Muscle of leg (tissue), 11 donors: Measurements from ENCODE around the gene ULBP3. TPM values are rescaled to one million over a fixed set of nuclear protein-coding genes. Genes with fewer than 3 reads are reported as not detected.
"Not testable (repeated sequence)": the region's sequence is repeated elsewhere in the genome, so short reads cannot be mapped to it uniquely, and the experiment has no call there.

Experiments
- DNase-seq: peaks from one replicate; pipeline ENCODE4 v3.0.0; 2013
- H3K27ac ChIP-seq: one replicate; pipeline ENCODE4 v1.5.1; 2013; ENCODE audit warnings: mild to moderate bottlenecking, low read length, control low read depth
- H3K27me3 ChIP-seq: one replicate; pipeline ENCODE4 v1.6.1; 2013; ENCODE audit warnings: low read length; ENCODE audit not compliant: control insufficient read depth, insufficient read depth
- H3K36me3 ChIP-seq: one replicate; pipeline ENCODE4 v1.6.1; 2013; ENCODE audit warnings: low read length; ENCODE audit not compliant: control insufficient read depth, insufficient read depth
- H3K4me1 ChIP-seq: one replicate; pipeline ENCODE4 v1.6.1; 2013; ENCODE audit warnings: low read length; ENCODE audit not compliant: control insufficient read depth, insufficient read depth
- H3K4me3 ChIP-seq: one replicate; pipeline ENCODE4 v1.5.1; 2013; ENCODE audit warnings: low read length, control low read depth
- H3K9me3 ChIP-seq: replicated peaks from 2 replicates; pipeline ENCODE4 v1.6.1; 2013; ENCODE audit warnings: low read depth, low read length; ENCODE audit not compliant: control insufficient read depth
- WGBS: methylation state at CpG from one replicate; pipeline ENCODE4 v1.1.5; 2013; ENCODE audit warnings: missing lambda C conversion rate; ENCODE audit not compliant: insufficient coverage; 5-methylcytosine and 5-hydroxymethylcytosine counted together
- polyA plus RNA-seq, 8 donors: library from polyadenylated mRNA; unstranded; fragments of 120-200 nt; gene quantifications; one replicate each; pipeline versions ENCODE4 v1.2.1 to v1.2.3, GENCODE V29; 2013; ENCODE audit warnings: inconsistent platforms in 1 of 8, low replicate concordance in 1 of 8; ENCODE audit not compliant: insufficient read length in 8 of 8, insufficient read depth in 1 of 8
- total RNA-seq: library from RNA; stranded (reverse); fragments of 120-200 nt; gene quantifications from one replicate; pipeline ENCODE4 v1.2.4, GENCODE V29; 2013

Gene ULBP3
- total and polyA plus RNA-seq, 9 donors = 1.5 to 3.9 (median 2.6) TPM

DNA sequence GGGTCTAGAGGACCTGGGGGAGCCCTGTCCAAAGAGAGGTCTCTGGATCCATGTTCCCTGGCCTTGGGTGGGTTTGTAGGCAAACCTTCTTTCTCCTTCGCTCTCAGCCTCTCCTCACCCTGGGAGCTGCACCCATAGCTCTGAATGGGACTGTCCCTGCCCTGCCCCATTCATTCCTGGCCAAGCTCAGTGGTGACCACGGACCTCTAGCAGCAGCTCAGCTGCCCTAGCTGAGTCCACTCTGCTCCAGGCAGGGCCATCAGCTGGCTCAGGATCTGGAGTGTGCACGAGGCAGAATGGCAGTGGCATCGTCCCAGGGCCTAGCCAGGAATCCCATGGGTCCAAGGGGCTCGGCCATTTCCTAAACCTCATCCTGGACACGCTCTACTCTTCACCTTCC lies 5.3 kb downstream of the ULBP3 start:
- Histone ChIP-seq H3K4me1 (peaks cover 4% of the 10 kb centered on the region), H3K36me3 (peaks cover 7% of the 10 kb centered on the region), H3K27ac (no peak overlapping the region), H3K4me3 (no peak overlapping the region), H3K27me3 (no peaks in the 10 kb centered on the region), H3K9me3 (no peaks in the 10 kb centered on the region)
- DNase-seq = no peak
- WGBS = 79% methylated on average over 6 of the region's 6 CpGs

DNA sequence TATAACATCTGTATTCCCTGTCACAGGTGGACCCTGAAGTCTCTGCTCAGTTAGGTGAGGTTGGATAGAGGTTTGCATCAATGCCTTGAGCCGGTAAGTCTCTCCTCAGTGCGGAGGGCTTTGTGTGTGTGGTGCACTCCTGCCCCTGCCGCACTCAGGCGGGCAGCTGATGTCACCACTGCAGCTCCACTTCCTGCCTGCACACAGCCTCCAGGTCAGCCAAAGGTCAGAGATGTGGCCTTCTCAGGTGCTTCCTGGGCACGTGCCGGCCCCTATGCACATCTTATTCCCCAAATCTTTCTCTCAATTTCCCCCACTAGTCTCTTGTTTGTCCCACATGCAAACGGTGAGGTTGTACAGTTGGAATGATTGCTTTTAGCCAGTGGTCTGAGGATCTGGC lies 8.9 kb downstream of the ULBP3 start:
- not testable (repeated sequence) for H3K9me3 ChIP-seq, DNase-seq, H3K4me1 ChIP-seq, H3K36me3 ChIP-seq, H3K4me3 ChIP-seq, H3K27ac ChIP-seq
- peaks cover 15% of the 10 kb centered on the region for H3K27me3 ChIP-seq
- WGBS = 50% methylated on average over 2 of the region's 7 CpGs

DNA sequence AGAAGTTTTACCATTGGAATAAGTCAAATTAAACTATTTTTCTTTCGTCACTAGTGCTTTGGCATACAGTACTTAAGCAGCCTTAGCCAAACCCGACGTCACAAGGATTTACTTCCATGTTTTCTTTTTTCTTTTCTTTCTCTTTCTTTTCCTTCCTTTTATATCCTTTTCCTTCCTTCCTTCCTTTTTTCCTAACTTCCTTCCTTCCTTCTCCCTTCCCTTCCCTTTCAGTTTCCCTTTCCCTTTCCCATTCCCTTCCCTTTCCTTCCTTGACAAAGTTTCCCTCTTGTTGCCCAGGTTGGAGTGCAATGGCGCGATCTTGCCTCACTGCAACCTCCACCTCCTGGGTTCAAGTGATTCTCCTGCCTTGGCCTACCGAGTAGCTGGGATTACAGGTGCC lies 9.9 kb downstream of the ULBP3 start:
- no peak for DNase-seq
- Histone ChIP-seq H3K9me3 (no peaks in the 10 kb centered on the region), H3K36me3 (no peaks in the 10 kb centered on the region), H3K4me3 (no peak overlapping the region), H3K27ac (no peak overlapping the region), H3K27me3 (peaks cover 25% of the 10 kb centered on the region), H3K4me1 (no peaks in the 10 kb centered on the region)
- 92% methylated on average over 6 of the region's 6 CpGs for WGBS

DNA sequence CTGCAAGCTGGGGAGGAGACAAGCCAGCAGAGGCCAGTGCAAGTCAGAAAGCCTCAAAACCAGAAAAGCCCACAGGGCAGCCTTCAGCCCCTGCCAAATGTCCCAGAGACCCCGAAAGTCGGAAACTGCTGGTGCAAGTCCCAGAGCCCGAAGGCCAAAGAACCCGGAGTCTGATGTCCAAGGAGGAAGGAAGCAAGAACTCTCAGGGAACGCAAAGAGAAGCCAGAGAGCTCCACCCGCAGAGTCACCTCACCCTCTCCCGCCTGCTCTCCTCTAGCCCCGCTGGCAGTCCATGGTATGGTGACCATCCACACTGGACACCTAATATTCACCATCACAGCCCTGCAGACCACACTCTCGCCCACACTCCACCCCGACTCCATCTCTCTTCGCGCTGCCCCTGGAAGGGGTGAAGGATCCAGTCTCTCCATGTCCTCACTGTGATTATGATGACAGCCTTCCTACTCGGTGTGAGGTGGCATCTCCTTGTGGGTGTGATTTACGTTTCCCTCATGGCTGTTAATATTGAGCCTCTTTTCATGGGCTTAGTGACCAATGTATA lies 10.6 kb downstream of the ULBP3 start:
- WGBS = 83% methylated on average over 8 of the region's 14 CpGs
- no peak overlapping the region for H3K4me3 ChIP-seq
- no peaks in the 10 kb centered on the region for H3K4me1 ChIP-seq
- H3K36me3 ChIP-seq = no peaks in the 10 kb centered on the region
- H3K27ac ChIP-seq = no peak overlapping the region
- H3K27me3 ChIP-seq = peaks cover 31% of the 10 kb centered on the region
- no peaks in the 10 kb centered on the region for H3K9me3 ChIP-seq
- no peak for DNase-seq

DNA sequence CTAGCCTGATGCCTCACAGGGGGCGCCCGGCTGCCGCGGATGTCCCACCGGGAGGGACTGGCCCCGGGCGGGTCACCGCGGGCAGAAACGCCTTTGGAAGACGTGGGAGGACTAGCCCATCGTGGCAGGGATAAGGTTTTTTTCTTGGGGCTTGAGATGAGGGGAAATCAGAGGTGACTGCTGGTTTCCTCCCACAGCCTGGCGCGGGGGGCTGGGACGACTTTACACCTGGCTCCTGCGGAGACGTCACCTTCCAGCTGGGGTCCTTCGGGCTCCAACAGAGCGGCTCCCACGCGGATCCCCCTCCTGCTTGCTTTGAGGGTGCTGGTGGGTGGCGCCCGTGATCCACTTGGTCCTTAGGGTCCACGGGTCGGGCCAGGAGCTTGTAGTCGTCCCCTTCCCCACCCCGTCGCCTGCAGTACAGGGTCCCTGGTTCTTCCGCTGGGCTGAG lies 11.4 kb downstream of the ULBP3 start:
- H3K4me1 ChIP-seq = no peaks in the 10 kb centered on the region
- H3K36me3 ChIP-seq = no peaks in the 10 kb centered on the region
- H3K27ac ChIP-seq = no peak overlapping the region
- peaks cover 37% of the 10 kb centered on the region for H3K27me3 ChIP-seq
- no peak for DNase-seq
- 82% methylated on average over 24 of the region's 29 CpGs for WGBS
- H3K4me3 ChIP-seq = no peak overlapping the region
- no peaks in the 10 kb centered on the region for H3K9me3 ChIP-seq

GRCh38 chr6:150056916-150057315 lies 12.0 kb downstream of the ULBP3 start:
- H3K9me3 ChIP-seq = no peaks in the 10 kb centered on the region
- H3K27ac ChIP-seq = no peak overlapping the region
- DNase-seq = no peak
- H3K4me1 ChIP-seq = no peaks in the 10 kb centered on the region
- H3K36me3 ChIP-seq = no peaks in the 10 kb centered on the region
- H3K27me3 ChIP-seq = peaks cover 42% of the 10 kb centered on the region
- no peak overlapping the region for H3K4me3 ChIP-seq
- no CpG with 5 or more reads among the region's 4 CpGs for WGBS

DNA sequence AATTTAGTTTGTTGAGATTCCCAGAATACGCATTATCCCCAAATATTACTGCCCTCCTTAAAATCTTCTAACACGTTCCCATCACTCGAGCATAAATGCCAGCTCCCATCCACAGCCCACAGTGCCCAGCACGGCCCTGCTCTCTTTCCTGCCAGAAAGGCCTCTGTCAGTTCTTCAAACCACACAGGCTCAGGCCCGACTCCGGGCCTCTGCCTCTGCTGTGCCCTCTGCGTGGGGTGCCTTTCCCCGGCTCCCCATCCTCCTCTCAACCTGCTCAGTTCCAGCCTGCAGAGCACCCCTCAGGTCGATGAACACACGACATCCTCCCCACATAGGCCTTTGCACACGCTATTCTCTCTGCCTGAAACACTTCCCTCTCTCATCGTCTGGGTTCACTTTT lies 12.8 kb downstream of the ULBP3 start:
- Histone ChIP-seq H3K27ac (no peak overlapping the region), H3K9me3 (no peaks in the 10 kb centered on the region), H3K36me3 (no peaks in the 10 kb centered on the region), H3K4me1 (no peaks in the 10 kb centered on the region), H3K4me3 (no peak overlapping the region), H3K27me3 (peaks cover 42% of the 10 kb centered on the region)
- no peak for DNase-seq
- WGBS = 68% methylated on average over 12 of the region's 12 CpGs

DNA sequence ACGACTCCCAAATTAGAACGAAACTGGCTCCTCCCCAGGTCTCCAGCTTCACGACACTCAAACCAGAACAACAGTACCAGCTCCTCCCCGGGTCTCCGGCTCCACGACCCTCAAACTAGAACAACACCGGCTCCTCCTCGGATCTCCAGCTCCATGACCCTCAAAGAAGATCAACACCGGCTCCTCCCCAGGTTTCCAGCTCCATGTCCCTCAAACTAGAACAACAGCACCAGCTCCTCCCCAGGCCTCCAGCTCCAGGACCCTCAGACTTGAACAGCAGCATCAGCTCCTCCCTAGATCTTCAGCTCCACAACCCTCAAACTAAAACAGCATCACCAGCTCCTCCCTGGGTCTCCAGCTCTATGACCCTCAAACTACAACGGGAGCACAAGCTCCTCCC lies 13.8 kb downstream of the ULBP3 start:
- H3K36me3 ChIP-seq = no peaks in the 10 kb centered on the region
- no peaks in the 10 kb centered on the region for H3K9me3 ChIP-seq
- no peak overlapping the region for H3K4me3 ChIP-seq
- H3K4me1 ChIP-seq = no peaks in the 10 kb centered on the region
- no peak overlapping the region for H3K27ac ChIP-seq
- H3K27me3 ChIP-seq = peaks cover 42% of the 10 kb centered on the region
- 87% methylated on average over 10 of the region's 10 CpGs for WGBS
- DNase-seq = no peak

- Histone ChIP-seq H3K4me3 (no peak overlapping the region), H3K4me1 (no peaks in the 10 kb centered on the region), H3K27me3 (peaks cover 41% of the 10 kb centered on the region), H3K27ac (no peak overlapping the region), H3K36me3 (no peaks in the 10 kb centered on the region), H3K9me3 (no peaks in the 10 kb centered on the region)
- no peak for DNase-seq
- WGBS = 79% methylated on average over 9 of the region's 11 CpGs
Measured at GRCh38 chr6:150053450-150053849, 15.5 kb downstream of the ULBP3 start.

DNA sequence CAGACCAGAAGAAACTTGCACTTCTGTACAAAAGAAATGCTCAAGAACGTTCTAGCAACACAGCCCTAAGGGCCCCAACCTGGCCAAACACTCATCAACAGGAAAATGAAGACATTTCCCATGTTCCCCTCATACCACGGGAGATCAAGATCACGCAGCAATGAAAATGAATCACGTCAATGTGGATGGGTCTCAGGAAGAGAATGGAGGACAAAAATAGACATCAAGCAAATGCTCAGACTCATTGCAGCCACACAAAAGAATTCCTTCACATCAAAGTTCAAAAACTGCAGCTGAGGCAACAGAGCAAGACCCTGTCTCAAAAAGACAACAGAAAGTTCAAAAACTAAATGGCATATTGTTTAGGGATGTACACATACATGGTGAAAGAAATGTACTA lies 18.1 kb downstream of the ULBP3 start:
- no peaks in the 10 kb centered on the region for H3K4me1 ChIP-seq
- H3K36me3 ChIP-seq = no peaks in the 10 kb centered on the region
- H3K4me3 ChIP-seq = no peak overlapping the region
- no peaks in the 10 kb centered on the region for H3K9me3 ChIP-seq
- 70% methylated on average over 2 of the region's 4 CpGs for WGBS
- DNase-seq = no peak
- peaks cover 34% of the 10 kb centered on the region for H3K27me3 ChIP-seq
- H3K27ac ChIP-seq = no peak overlapping the region

GRCh38 chr6:150048099-150048498 lies 20.8 kb downstream of the ULBP3 start:
- Histone ChIP-seq H3K9me3 (no peaks in the 10 kb centered on the region), H3K4me1 (no peaks in the 10 kb centered on the region), H3K36me3 (no peaks in the 10 kb centered on the region), H3K27ac (no peak overlapping the region), H3K4me3 (no peak overlapping the region), H3K27me3 (peaks cover 16% of the 10 kb centered on the region)
- 33% methylated on average over 1 of the region's 4 CpGs for WGBS
- no peak for DNase-seq
